ENCODE results near the gene TMEM232. TPM values are rescaled to one million over a fixed set of nuclear protein-coding genes. Genes with fewer than 3 reads are reported as not detected.
"Not testable (repeated sequence)": the region's sequence is repeated elsewhere in the genome, so short reads cannot be mapped to it uniquely, and the experiment has no call there.

The TMEM232 gene
- total and polyA plus RNA-seq, 7 donors = 0.25 to 1.4 (median 0.58) TPM

DNA sequence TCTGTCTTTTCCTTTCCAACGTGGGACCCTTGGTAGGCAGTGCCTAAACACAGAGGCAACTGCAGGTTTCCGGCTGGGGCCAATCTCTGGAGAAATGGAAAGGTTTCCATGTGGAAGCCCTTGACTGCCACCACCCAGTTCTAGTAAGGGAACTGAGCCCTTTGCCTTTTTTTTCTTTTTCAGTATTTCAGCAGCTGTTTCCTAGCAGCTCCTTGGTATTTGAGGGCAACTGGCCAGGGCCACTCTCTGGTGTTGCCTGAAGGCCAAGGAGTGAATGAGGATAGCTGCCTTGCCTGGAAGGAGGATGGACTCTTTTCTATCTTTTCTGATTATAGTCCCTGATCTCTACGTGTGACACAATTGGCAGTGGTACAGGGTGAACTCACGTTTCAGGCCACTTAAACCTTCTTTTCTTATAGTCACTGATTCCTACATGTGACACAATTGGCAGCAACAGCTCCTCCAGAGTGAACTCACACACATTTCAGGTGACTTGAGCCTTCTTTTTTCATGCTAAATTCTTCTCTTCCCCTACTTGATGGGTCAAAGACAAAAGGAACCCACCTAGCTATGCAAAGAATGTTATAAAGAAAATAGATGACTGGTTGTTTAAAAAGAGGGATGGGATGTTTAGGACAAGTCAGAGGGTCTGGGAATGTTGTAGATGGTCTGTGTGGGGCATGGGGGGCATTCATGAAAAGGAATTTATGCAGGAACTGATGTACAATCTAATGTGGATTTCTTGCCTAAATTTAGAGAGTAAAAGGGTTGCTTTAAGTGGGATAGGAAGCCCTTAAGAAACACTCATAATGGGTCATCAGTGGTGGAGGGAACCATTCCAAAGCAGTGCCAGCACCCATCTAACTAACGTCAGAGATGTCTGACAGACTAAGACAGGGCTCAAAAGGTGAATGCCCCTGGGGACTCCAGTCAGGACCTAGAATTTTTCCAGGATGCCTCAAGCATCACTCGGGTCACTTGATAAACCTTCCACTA lies 190.1 kb downstream of the TMEM232 start:
- H3K27me3 ChIP-seq (ENCODE audit: insufficient read depth in 3 of 3, low read length in 2 of 3) = no peaks in the 10 kb centered on the region
- no peak overlapping the region for H3K4me3 ChIP-seq
- TF ChIP-seq, protein P1, sequence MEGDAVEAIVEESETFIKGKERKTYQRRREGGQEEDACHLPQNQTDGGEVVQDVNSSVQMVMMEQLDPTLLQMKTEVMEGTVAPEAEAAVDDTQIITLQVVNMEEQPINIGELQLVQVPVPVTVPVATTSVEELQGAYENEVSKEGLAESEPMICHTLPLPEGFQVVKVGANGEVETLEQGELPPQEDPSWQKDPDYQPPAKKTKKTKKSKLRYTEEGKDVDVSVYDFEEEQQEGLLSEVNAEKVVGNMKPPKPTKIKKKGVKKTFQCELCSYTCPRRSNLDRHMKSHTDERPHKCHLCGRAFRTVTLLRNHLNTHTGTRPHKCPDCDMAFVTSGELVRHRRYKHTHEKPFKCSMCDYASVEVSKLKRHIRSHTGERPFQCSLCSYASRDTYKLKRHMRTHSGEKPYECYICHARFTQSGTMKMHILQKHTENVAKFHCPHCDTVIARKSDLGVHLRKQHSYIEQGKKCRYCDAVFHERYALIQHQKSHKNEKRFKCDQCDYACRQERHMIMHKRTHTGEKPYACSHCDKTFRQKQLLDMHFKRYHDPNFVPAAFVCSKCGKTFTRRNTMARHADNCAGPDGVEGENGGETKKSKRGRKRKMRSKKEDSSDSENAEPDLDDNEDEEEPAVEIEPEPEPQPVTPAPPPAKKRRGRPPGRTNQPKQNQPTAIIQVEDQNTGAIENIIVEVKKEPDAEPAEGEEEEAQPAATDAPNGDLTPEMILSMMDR (IDR thresholded peaks at IDR 0.05) = no peak
- no peak overlapping the region for H3K27ac ChIP-seq
- 32 to 43% (median 39%) methylated on average over 6 of the region's 6 CpGs for WGBS, 3 donors
- no peaks in the 10 kb centered on the region for H3K4me1 ChIP-seq
- H3K36me3 ChIP-seq (ENCODE audit: insufficient read depth in 1 of 2, low read depth in 1 of 2) = no peaks in the 10 kb centered on the region
- H3K9me3 ChIP-seq = no peaks in the 10 kb centered on the region
- intact Hi-C loops (cut with DNase I) = no loop called here
- ATAC-seq (no peak), DNase-seq (no peak)

DNA sequence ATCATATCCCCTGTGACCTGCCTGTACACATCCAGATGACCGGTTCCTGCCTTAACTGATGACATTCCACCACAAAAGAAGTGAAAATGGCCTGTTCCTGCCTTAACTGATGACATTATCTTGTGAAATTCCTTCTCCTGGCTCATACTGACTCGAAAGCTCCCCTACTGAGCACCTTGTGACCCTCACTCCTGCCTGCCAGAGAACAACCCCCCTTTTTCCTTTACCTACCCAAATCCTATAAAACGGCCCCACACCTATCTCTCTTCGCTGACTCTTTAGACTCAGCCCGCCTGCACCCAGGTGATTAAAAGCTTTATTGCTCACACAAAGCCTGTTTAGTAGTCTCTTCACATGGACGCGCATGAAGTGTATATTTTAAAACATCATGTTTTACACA lies 191.3 kb downstream of the TMEM232 start:
- H3K36me3 ChIP-seq (ENCODE audit: insufficient read depth in 1 of 2, low read depth in 1 of 2); H3K27me3 ChIP-seq (ENCODE audit: insufficient read depth in 3 of 3, low read length in 2 of 3); H3K27ac ChIP-seq; ATAC-seq; intact Hi-C loops (cut with DNase I); H3K9me3 ChIP-seq; H3K4me1 ChIP-seq; H3K4me3 ChIP-seq; DNase-seq: not testable (repeated sequence)
- 79 to 83% (median 83%) methylated on average over 7 of the region's 7 CpGs for WGBS, 3 donors

DNA sequence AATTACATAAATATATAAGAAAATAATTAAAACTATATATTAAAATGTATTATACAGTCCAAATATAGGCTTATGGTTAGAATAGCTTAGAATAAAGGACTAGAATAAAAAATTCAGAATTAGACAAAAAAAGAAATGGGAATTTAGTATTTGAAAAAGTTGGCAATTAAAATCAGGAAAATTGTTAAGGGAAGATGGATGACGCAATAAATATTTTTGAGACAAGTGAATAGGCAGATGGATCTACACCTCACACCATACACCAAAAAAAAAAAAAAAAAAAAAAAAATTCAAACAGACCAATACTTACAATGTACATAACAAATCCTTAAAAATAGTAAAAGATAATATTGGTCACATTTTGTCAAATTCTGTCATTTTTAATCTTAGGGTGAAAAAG lies 200.7 kb downstream of the TMEM232 start:
- ATAC-seq (no peak), DNase-seq (no peak)
- Histone ChIP-seq H3K27ac (no peak overlapping the region), H3K4me3 (no peak overlapping the region), H3K9me3 (peaks cover 2% of the 10 kb centered on the region), H3K4me1 (no peaks in the 10 kb centered on the region), H3K36me3 (ENCODE audit: insufficient read depth in 1 of 2, low read depth in 1 of 2) (no peaks in the 10 kb centered on the region), H3K27me3 (ENCODE audit: insufficient read depth in 3 of 3, low read length in 2 of 3) (no peaks in the 10 kb centered on the region)
- intact Hi-C loops (cut with DNase I) = no loop called here
- TF ChIP-seq, protein P1 (IDR thresholded peaks at IDR 0.05) = no peak
- 94 to 100% (median 100%) methylated on average over 1 of the region's 1 CpG for WGBS, 3 donors

DNA sequence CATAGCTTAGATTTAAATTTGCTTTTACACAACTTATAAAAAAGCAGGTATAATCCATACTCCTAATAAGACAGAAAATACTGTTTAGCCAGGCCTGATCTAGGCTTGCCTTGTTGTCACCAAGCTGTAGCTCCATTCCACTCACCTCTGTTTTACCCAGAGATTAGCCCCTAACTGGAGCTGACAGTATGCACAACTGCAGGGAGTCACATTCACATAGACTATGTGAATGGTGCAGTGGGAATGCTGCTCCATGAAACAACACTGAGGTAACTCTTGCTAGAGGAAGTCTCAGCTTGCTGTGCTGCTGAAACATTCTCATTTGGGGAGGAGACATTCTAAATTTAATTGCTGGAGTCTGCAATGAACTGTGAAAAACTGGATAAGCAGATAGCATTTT lies 209.1 kb downstream of the TMEM232 start:
- no peak for DNase-seq
- peaks cover 2% of the 10 kb centered on the region for H3K9me3 ChIP-seq
- intact Hi-C loops (cut with DNase I) = no loop called here
- H3K4me1 ChIP-seq = no peaks in the 10 kb centered on the region
- TF ChIP-seq, protein P1 (IDR thresholded peaks at IDR 0.05) = no peak
- no peak overlapping the region for H3K27ac ChIP-seq
- no peaks in the 10 kb centered on the region for H3K27me3 ChIP-seq (ENCODE audit: insufficient read depth in 3 of 3, low read length in 2 of 3)
- no peak for ATAC-seq
- H3K4me3 ChIP-seq = no peak overlapping the region
- H3K36me3 ChIP-seq (ENCODE audit: insufficient read depth in 1 of 2, low read depth in 1 of 2) = no peaks in the 10 kb centered on the region

DNA sequence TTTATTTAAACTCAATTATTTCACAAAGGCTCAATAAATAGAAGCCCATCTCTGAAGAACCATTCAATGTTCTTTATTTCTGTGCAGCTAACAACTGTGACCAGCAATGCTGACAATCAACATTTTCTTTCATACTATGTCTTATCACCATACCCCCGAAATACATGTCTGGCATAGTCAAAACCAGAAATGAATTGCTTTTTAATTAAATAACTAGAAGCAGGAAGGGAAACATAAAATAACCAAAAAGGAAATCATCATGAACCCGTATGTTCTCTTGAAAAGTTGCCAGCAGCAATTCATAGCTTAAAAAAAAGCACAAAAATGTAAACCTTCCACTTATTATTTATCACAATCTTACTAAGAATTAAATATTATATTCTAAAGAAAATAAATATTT lies 212.4 kb downstream of the TMEM232 start:
- ATAC-seq (no peak), DNase-seq (no peak)
- Histone ChIP-seq H3K4me3 (no peak overlapping the region), H3K9me3 (no peaks in the 10 kb centered on the region), H3K27ac (no peak overlapping the region), H3K27me3 (ENCODE audit: insufficient read depth in 3 of 3, low read length in 2 of 3) (no peaks in the 10 kb centered on the region), H3K36me3 (ENCODE audit: insufficient read depth in 1 of 2, low read depth in 1 of 2) (no peaks in the 10 kb centered on the region), H3K4me1 (no peaks in the 10 kb centered on the region)
- intact Hi-C loops (cut with DNase I) = no loop called here
- TF ChIP-seq, protein P1 (IDR thresholded peaks at IDR 0.05) = no peak
- WGBS, 3 donors = 51 to 61% (median 55%) methylated on average over 2 of the region's 2 CpGs

Data from psoas muscle (tissue), 8 donors.